Peyer's patch (tissue), 4 donors: Measurements from ENCODE around the gene MKNK1. TPM values are rescaled to one million over a fixed set of nuclear protein-coding genes. Genes with fewer than 3 reads are reported as not detected.

ENCODE experiments used
- DNase-seq, 3 donors: peaks; one replicate each; pipeline ENCODE4 v3.0.0-alpha.2; 2017 to 2019
- H3K27ac ChIP-seq, 4 donors: fragments of 200-600 bp; sonication (generic); one replicate each; pipeline ENCODE4 v1.5.1; 2016 to 2019
- H3K27me3 ChIP-seq, 2 donors: fragments of 200-600 bp; sonication (generic); one replicate each; pipeline ENCODE4 v1.5.1; 2019
- H3K36me3 ChIP-seq, 3 donors: fragments of 200-600 bp; sonication (generic); one replicate each; pipeline ENCODE4 v1.5.1; 2016 to 2019
- H3K4me1 ChIP-seq, 4 donors: fragments of 200-600 bp; sonication (generic); one replicate each; pipeline ENCODE4 v1.5.1; 2016 to 2019
- H3K4me3 ChIP-seq, 4 donors: fragments of 200-600 bp; sonication (generic); 1 replicate in 3 of 4; 2 replicates in 1 of 4; pipeline ENCODE4 v1.5.1; 2016 to 2019; ENCODE audit warnings: mild to moderate bottlenecking in 1 of 4
- H3K9me3 ChIP-seq, 4 donors: fragments of 200-600 bp; sonication (generic); one replicate each; pipeline ENCODE4 v1.5.1; 2016 to 2019; ENCODE audit warnings: mild to moderate bottlenecking in 1 of 4
- CTCF ChIP-seq, 6 experiments: fragments of 450-650 bp in 4 of 6; fragments of 200-600 bp in 2 of 6; sonication (generic) in 1 of 6; IDR thresholded peaks; one replicate each; pipeline ENCODE4 v1.5.1; 2017 to 2019; ENCODE audit warnings: antibody characterized with exemption in 6 of 6, mild to moderate bottlenecking in 3 of 6, moderate library complexity in 1 of 6
- POLR2A ChIP-seq, 2 donors: fragments of 450-650 bp; IDR thresholded peaks; one replicate each; pipeline ENCODE4 v1.5.1; 2017; ENCODE audit warnings: antibody characterized with exemption in 2 of 2, mild to moderate bottlenecking in 2 of 2, moderate library complexity in 2 of 2
- total RNA-seq, 4 donors: library from RNA; depleted of rRNA; stranded (reverse); fragments of >200 nt; gene quantifications; one replicate each; pipeline ENCODE4 v1.1.0, GENCODE V29; 2016

The MKNK1 gene
- total RNA-seq, 4 donors from 2014 or later: 51.3 to 134 (median 94.2) TPM

DNA sequence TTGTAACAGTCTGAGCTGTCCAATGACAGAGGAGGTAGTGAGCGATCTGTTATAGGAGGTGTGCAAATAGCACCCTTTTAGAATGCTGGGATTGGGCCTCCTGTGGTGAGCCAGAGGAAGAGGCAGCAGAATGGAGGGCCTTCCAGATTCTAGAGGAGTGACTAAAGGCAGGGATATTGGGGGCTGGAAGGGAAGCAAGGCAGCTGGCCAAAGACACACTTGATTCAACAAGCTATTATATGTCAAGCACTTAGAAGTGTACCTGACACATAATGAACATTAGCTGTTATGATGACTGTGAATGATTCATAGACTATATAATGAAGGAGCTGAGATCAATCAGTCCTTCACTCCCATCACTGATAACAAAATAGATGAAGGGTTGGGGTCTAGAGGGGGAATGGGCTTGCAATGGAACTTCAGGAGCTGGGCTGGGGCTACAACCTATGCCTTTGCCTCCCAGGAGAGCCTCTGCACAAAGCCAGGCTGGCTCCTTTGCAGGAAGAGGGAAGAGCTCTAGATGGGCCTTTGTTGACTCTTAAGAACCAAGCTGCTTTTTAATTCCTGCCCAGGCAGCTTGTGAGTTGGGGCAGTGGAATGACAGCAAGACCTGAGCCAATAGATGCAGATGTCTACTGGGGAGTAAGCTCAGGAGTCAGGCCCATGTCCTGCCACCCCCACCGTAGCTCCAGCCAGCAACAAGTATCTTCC, 2.3 kb upstream of the MKNK1 start:
- peaks cover 0 to 14% (median 3%) of the 10 kb centered on the region in 4 donors for H3K4me1 ChIP-seq
- H3K27ac ChIP-seq: no peak overlapping the region
- no peaks in the 10 kb centered on the region for H3K9me3 ChIP-seq
- TF ChIP-seq CTCF (IDR thresholded peaks at IDR 0.05) (no peak), POLR2A (IDR thresholded peaks at IDR 0.05) (no peak)
- H3K36me3 ChIP-seq: peaks cover 0 to 23% (median 0%) of the 10 kb centered on the region in 3 donors
- no peaks in the 10 kb centered on the region for H3K27me3 ChIP-seq
- no peak overlapping the region for H3K4me3 ChIP-seq
- no peak for DNase-seq

- no peak overlapping the region for H3K27ac ChIP-seq
- TF ChIP-seq POLR2A (IDR thresholded peaks at IDR 0.05) (no peak), CTCF (IDR thresholded peaks at IDR 0.05) (no peak)
Measured at GRCh38 chr1:46605232-46605631, 1.2 kb upstream of the MKNK1 start.

GRCh38 chr1:46603481-46603857, 599 bp downstream of the MKNK1 start:
- no peaks in the 10 kb centered on the region for H3K9me3 ChIP-seq
- H3K4me3 ChIP-seq: peak overlapping the region; percentile 77 to 91 (median 80)
- TF ChIP-seq CTCF (IDR thresholded peaks at IDR 0.05): no peak
- no peak for TF ChIP-seq POLR2A (IDR thresholded peaks at IDR 0.05)
- DNase-seq: no peak
- no peaks in the 10 kb centered on the region for H3K27me3 ChIP-seq
- peaks cover 0 to 14% (median 3%) of the 10 kb centered on the region in 4 donors for H3K4me1 ChIP-seq
- H3K36me3 ChIP-seq: peaks cover 0 to 8% (median 0%) of the 10 kb centered on the region in 3 donors
- H3K27ac ChIP-seq: peak overlapping the region; percentile 81 to 86 (median 84)

More at GRCh38 chr1:46605232-46605631, 1.2 kb upstream of the MKNK1 start:
- Histone ChIP-seq H3K27me3 (no peaks in the 10 kb centered on the region), H3K4me3 (no peak overlapping the region), H3K4me1 (peaks cover 0 to 14% (median 3%) of the 10 kb centered on the region in 4 donors), H3K36me3 (peaks cover 0 to 23% (median 0%) of the 10 kb centered on the region in 3 donors), H3K9me3 (no peaks in the 10 kb centered on the region)
- DNase-seq: peak in 1 of 3 donors; percentile 62

- no peaks in the 10 kb centered on the region for H3K27me3 ChIP-seq
- no peaks in the 10 kb centered on the region for H3K36me3 ChIP-seq
- no peak for TF ChIP-seq POLR2A (IDR thresholded peaks at IDR 0.05)
- no peak for TF ChIP-seq CTCF (IDR thresholded peaks at IDR 0.05)
- no peak for DNase-seq
- no peaks in the 10 kb centered on the region for H3K9me3 ChIP-seq
- H3K4me3 ChIP-seq: no peak overlapping the region
- peaks cover 0 to 14% (median 3%) of the 10 kb centered on the region in 4 donors for H3K4me1 ChIP-seq
- no peak overlapping the region for H3K27ac ChIP-seq
Measured at GRCh38 chr1:46601257-46602007, 2.6 kb downstream of the MKNK1 start.

DNA sequence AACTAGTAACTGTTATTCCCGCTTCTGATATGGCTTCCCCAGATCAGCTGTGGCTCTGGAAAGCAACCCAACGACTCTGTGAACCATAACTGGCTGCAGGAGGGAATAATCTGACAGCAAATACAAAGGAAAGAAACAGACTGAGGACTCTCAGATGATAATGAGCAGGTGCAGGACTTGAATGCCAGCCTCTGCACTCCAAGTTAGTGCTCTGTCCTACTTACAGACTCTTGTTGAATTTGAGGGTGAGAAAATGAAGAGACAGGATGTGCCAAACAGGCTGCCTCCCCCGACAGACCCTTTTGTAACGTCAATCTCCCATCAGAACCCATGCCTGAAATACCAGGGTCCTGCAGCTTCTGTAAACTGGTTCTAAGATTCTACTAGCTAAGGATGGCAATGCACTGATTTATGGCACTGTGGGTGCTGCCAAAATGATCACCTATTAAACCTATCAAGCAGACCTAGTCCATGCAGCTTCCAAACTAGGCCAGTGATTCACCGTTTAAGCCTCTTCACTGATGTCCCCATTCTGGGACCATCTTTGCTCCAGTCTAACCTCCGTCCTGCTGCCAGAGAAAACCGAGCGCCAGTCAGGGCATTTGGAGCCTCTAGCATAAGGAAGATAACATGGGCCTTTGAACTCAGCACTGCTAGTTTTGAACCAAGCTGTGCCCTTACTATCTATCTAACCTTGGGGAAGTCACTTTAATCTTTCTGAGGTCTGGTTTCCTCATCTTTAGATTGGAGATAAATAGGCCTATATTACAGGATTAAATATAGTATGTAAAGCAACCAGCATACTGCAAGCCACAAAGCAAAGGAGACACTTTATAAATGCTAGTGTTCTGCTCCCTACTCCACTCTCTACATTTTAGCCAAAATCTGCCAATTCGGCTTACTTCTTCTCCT, 4.8 kb downstream of the MKNK1 start:
- H3K36me3 ChIP-seq: no peaks in the 10 kb centered on the region
- no peak overlapping the region for H3K4me3 ChIP-seq
- H3K4me1 ChIP-seq: peaks cover 0 to 17% (median 2%) of the 10 kb centered on the region in 4 donors
- no peak for DNase-seq
- H3K27me3 ChIP-seq: no peaks in the 10 kb centered on the region
- TF ChIP-seq CTCF (IDR thresholded peaks at IDR 0.05) (no peak), POLR2A (IDR thresholded peaks at IDR 0.05) (no peak)
- H3K9me3 ChIP-seq: no peaks in the 10 kb centered on the region
- H3K27ac ChIP-seq: peak overlapping the region in 1 of 4 donors; percentile 18
